HG03025 (cell line): ENCODE measurements around the gene CHID1.

Experiments
- ATAC-seq: cut with Tn5 transposase; IDR thresholded peaks from one replicate; pipeline ENCODE4 v1.9.1; 2021; ENCODE audit warnings: mild to moderate bottlenecking, moderate library complexity; ENCODE audit not compliant: unreplicated experiment, low FRiP score

CHID1 gene

GRCh38 chr11:839280-839623 lies 71.4 kb downstream of the CHID1 start:
- no peak for ATAC-seq

GRCh38 chr11:838441-839279 lies 72.0 kb downstream of the CHID1 start:
- ATAC-seq, result no peak

GRCh38 chr11:837990-838307 lies 72.7 kb downstream of the CHID1 start:
- no peak for ATAC-seq

GRCh38 chr11:837189-837989 lies 73.2 kb downstream of the CHID1 start:
- ATAC-seq, result no peak

- ATAC-seq, result no peak
These were observed 73.9 kb downstream of the CHID1 start for GRCh38 chr11:836700-837099.

GRCh38 chr11:836274-836673 lies 74.3 kb downstream of the CHID1 start:
- ATAC-seq, result no peak

- no peak for ATAC-seq
These were observed 76.0 kb downstream of the CHID1 start for GRCh38 chr11:834371-835316.

- ATAC-seq, result no peak
These were observed 76.7 kb downstream of the CHID1 start for GRCh38 chr11:833849-834311.

- no peak for ATAC-seq
These were observed 77.4 kb downstream of the CHID1 start for GRCh38 chr11:833114-833791.

GRCh38 chr11:832529-833113 lies 78.0 kb downstream of the CHID1 start, which contains the start of gene CD151:
CD151 (plus strand) TSS chr11:832952; CDS start chr11:836070, 3,118 bp downstream.
- ATAC-seq, result no peak

GRCh38 chr11:831961-832528 lies 78.6 kb downstream of the CHID1 start:
- no peak for ATAC-seq

- ATAC-seq, result no peak
These were observed 79.3 kb downstream of the CHID1 start for GRCh38 chr11:831118-831864.

GRCh38 chr11:830295-831117 lies 80.1 kb downstream of the CHID1 start:
- ATAC-seq, result no peak

GRCh38 chr11:829847-830294 lies 80.7 kb downstream of the CHID1 start:
- ATAC-seq, result no peak

- no peak for ATAC-seq
These were observed 81.3 kb downstream of the CHID1 start for GRCh38 chr11:829176-829846.

- no peak for ATAC-seq
These were observed 82.0 kb downstream of the CHID1 start for GRCh38 chr11:828506-829175.

- no peak for ATAC-seq
These were observed 82.8 kb downstream of the CHID1 start, which contains the start of gene CRACR2B for GRCh38 chr11:827897-828192. CRACR2B (plus strand) TSS chr11:827919; CDS start chr11:828608, 689 bp downstream.
